ENCODE data around the gene TUBA1A.

DNA sequence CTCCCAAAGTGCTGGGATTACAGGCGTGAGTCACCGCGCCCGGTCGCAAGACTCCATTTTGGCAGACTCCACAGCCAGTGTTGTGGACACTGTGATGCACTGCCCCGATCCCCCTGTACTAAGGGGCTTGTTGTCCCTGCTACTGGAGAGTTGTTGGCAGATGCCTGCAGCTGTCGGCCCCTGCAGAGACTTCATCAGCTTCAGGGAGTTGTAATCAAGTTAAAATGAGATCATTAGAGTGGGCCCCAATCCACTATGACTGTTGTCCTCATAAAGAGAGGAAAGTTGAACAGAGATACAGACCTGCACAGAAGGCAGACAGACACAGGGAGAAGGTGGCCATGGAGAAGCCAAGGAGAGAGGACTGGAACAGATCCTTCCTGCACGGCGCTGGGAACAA, 23.7 kb upstream of the TUBA1A start:
- TF ChIP-seq TAF1 (IDR thresholded peaks at IDR 0.05; ENCODE audit: borderline replicate concordance, insufficient read depth, low read length) (no peak), SIN3A (IDR thresholded peaks at IDR 0.05; ENCODE audit: borderline replicate concordance, insufficient read depth, low read length) (no peak), POLR2AphosphoS5 (IDR thresholded peaks at IDR 0.05; ENCODE audit: low read depth, low read length) (no peak)
- TF ChIP-seq, protein P1, sequence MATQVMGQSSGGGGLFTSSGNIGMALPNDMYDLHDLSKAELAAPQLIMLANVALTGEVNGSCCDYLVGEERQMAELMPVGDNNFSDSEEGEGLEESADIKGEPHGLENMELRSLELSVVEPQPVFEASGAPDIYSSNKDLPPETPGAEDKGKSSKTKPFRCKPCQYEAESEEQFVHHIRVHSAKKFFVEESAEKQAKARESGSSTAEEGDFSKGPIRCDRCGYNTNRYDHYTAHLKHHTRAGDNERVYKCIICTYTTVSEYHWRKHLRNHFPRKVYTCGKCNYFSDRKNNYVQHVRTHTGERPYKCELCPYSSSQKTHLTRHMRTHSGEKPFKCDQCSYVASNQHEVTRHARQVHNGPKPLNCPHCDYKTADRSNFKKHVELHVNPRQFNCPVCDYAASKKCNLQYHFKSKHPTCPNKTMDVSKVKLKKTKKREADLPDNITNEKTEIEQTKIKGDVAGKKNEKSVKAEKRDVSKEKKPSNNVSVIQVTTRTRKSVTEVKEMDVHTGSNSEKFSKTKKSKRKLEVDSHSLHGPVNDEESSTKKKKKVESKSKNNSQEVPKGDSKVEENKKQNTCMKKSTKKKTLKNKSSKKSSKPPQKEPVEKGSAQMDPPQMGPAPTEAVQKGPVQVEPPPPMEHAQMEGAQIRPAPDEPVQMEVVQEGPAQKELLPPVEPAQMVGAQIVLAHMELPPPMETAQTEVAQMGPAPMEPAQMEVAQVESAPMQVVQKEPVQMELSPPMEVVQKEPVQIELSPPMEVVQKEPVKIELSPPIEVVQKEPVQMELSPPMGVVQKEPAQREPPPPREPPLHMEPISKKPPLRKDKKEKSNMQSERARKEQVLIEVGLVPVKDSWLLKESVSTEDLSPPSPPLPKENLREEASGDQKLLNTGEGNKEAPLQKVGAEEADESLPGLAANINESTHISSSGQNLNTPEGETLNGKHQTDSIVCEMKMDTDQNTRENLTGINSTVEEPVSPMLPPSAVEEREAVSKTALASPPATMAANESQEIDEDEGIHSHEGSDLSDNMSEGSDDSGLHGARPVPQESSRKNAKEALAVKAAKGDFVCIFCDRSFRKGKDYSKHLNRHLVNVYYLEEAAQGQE (IDR thresholded peaks at IDR 0.05; ENCODE audit: insufficient read depth in 1 of 2, low read depth in 2 of 2, low read length in 2 of 2): no peak
